GM13977 (cell line): ENCODE measurements around the gene VPS37C.

ENCODE experiments used
- DNase-seq: peaks from one replicate; pipeline ENCODE4 v3.0.0; 2012; ENCODE audit warnings: low spot score
- CTCF ChIP-seq: IDR thresholded peaks from 2 replicates; pipeline ENCODE4 v1.5.1; 2012; ENCODE audit warnings: mild to moderate bottlenecking, control low read depth; ENCODE audit not compliant: insufficient read depth; ENCODE audit errors: extremely low read depth, missing control alignments
- in situ Hi-C: fragments of 300-500 bp; cut with MboI; formaldehyde crosslinking; loops from one replicate; pipeline ENCODE4 v1.12.0; 2022; ENCODE audit warnings: low sequenced_read_pairs, low pct_unique_long_range_greater_than_20kb, mixed read lengths, inconsistent platforms; ENCODE audit not compliant: unreplicated experiment

The VPS37C gene

GRCh38 chr11:61141601-61142028, 19.6 kb downstream of the VPS37C start:
- DNase-seq, result no peak
- in situ Hi-C loops, result no loop called here
- TF ChIP-seq CTCF, result no peak

GRCh38 chr11:61140416-61140815, 20.8 kb downstream of the VPS37C start:
- in situ Hi-C loops, result no loop called here
- DNase-seq, result no peak
- TF ChIP-seq CTCF, result no peak

GRCh38 chr11:61139387-61139786, 21.8 kb downstream of the VPS37C start:
- DNase-seq, result no peak
- TF ChIP-seq CTCF, result no peak
- in situ Hi-C loops, result no loop called here

- DNase-seq, result no peak
- no peak for TF ChIP-seq CTCF
- in situ Hi-C loops, result no loop called here
These were observed 22.3 kb downstream of the VPS37C start for GRCh38 chr11:61138935-61139334.

- TF ChIP-seq CTCF, result no peak
- no peak for DNase-seq
- in situ Hi-C loops, result no loop called here
These were observed 26.4 kb downstream of the VPS37C start for GRCh38 chr11:61134801-61135257.

GRCh38 chr11:61133956-61134662, 27.1 kb downstream of the VPS37C start:
- DNase-seq, result no peak
- TF ChIP-seq CTCF, result no peak
- in situ Hi-C loops, result no loop called here

- in situ Hi-C loops, result no loop called here
- DNase-seq, result no peak
- TF ChIP-seq CTCF, result no peak
These were observed 28.1 kb downstream of the VPS37C start for GRCh38 chr11:61133145-61133544.
